Activated naive CD4-positive, alpha-beta T cell treated with anti-CD3 and anti-CD28 coated beads, Interleukin-2, amount 50 U/mL, for 24 hours (primary cell): Measurements from ENCODE around the gene CABLES1.
"Not testable (repeated sequence)": the region's sequence is repeated elsewhere in the genome, so short reads cannot be mapped to it uniquely, and the experiment has no call there.

Experiments used
- H3K27ac Mint-ChIP-seq: one replicate; pipeline ENCODE4 v1.8.0; 2021; ENCODE audit warnings: mild to moderate bottlenecking, mixed read lengths
- H3K27me3 Mint-ChIP-seq: one replicate; pipeline ENCODE4 v1.8.0; 2021; ENCODE audit warnings: mixed read lengths
- H3K36me3 Mint-ChIP-seq: one replicate; pipeline ENCODE4 v1.8.0; 2021; ENCODE audit warnings: mixed read lengths
- H3K4me1 Mint-ChIP-seq: one replicate; pipeline ENCODE4 v1.8.0; 2021; ENCODE audit warnings: mixed read lengths
- H3K4me3 Mint-ChIP-seq: one replicate; pipeline ENCODE4 v1.8.0; 2021; ENCODE audit warnings: mild to moderate bottlenecking, mixed read lengths
- H3K9me3 Mint-ChIP-seq: one replicate; pipeline ENCODE4 v1.8.0; 2021; ENCODE audit warnings: mixed read lengths

Gene CABLES1

DNA sequence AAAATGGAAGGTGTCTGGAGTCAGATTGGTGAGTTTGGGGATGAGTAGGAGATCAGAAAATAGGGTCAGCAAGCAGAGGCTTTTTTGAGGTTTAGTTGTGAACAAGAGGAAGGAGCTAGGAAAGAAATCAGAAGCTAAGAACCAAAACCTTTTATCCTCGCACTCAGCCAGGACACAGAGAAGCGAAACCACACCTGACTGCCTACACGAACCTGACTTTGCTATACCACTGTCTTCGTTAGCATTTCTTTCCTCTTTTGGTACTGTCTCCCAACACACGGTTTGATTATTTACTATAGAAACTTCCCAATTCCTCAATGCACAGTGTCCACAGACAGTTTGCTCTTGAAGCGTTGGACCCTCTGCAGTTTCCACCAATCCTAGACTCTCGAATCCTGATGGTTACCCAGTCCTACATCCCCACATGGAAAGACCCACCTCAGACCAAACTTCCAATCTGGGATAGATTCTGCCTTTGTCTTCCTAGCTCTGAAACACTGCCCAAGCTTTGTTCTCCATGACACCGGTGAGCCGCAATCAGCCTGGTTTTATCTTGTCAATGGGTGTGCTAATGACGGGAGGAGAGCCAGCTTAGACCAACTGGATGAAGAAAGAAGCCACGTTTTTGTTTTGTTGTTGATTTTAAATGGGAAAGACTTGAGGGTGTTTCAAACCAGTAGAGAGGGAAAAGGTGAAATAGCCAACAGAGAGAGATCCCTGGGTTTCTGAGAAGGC is 137.4 kb downstream of the CABLES1 start:
- Mint-ChIP-seq H3K4me3 (no peak overlapping the region), H3K4me1 (peaks cover 18% of the 10 kb centered on the region), H3K27ac (no peak overlapping the region), H3K9me3 (peaks cover 8% of the 10 kb centered on the region), H3K27me3 (no peaks in the 10 kb centered on the region), H3K36me3 (peaks cover 18% of the 10 kb centered on the region)

DNA sequence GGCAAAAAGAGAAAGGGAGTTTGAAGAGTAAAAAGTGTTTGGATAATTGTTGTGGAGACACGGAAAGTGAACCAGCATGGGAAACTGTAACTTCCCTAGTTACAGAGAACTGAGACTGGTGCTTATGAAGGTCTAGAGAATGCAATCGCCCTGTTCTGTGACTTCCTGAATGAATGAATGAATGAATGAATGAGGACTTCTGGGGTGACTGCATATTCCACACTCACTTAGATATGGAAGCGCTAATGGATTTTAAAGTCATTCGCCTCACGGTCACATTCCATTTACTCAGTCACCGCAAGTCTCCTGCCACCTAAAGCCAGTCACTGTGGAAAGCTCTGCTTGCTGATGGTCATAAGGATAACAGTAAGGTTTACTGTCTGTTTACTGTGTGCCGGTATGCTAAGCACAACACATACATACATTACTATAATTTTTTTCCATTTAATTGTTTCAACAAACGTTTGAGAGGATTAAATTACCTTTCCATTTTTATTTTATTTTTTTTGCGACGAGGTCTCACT is 138.2 kb downstream of the CABLES1 start:
- Mint-ChIP-seq H3K27ac (no peak overlapping the region), H3K9me3 (peaks cover 8% of the 10 kb centered on the region), H3K4me3 (no peak overlapping the region), H3K27me3 (no peaks in the 10 kb centered on the region), H3K36me3 (peaks cover 19% of the 10 kb centered on the region), H3K4me1 (peaks cover 9% of the 10 kb centered on the region)

DNA sequence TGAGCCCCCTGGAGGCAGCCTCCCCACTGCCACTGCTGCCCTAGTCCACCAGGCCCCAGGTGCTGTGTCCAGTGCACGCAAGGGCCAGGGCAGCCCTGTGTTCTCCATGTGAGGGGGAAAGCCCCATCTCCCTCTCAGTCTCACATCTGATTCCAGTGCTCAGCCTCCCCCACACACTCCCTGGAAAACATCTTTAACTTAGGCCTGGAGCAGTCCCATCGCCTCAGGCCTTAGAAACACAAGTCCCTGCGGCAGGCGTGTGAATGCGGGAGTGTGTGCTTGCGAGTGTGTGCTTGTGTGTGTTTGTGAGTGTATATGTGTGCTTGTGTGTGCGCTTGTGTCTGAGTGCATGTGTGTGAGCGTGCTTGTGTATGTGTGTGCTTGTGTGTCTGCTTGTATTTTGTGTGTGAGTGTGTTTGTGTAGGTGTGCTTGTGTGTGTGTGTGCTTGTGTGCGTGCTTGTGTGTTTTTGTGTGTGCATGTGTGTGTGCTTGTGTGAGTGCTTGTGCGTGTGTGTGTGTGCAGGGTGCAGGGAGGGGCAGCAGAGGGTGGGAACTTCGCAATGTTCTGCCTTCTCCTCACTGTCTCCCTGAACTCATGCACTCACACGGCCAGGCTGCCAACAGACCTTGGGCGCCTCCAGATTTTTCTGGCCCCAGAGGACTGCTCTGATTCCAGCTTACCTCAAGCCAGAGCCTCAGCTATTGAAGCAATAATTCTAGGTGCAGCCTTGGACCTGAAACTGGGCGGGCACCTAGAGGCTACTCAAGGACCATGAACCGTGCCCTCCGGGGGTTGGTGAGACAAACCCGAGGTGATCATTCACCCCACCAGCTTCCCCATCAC is 139.6 kb downstream of the CABLES1 start:
- H3K36me3 Mint-ChIP-seq, result peaks cover 13% of the 10 kb centered on the region
- H3K27me3 Mint-ChIP-seq, result no peaks in the 10 kb centered on the region
- H3K4me1 Mint-ChIP-seq, result no peaks in the 10 kb centered on the region
- no peak overlapping the region for H3K4me3 Mint-ChIP-seq
- no peaks in the 10 kb centered on the region for H3K9me3 Mint-ChIP-seq
- no peak overlapping the region for H3K27ac Mint-ChIP-seq

DNA sequence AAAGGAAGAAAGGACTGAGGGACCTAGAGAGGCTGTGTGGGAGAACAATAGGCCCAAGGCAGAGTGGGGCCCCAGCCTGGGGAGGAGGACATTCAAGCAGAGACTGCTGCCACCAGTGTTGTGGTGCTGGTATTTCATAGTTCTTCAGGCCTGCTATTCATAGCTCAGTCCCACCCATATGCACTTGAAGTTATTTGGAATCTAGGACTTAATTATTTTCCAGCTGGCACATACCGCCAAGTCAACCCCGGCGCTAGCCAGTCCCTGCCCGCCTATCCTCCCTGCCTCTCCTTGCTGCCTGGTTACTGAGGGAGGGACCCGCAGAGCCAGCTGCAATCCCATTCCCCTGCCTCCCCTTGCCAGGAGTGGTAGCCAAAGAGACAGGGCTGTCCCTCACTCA is 141.2 kb downstream of the CABLES1 start:
- H3K4me1 Mint-ChIP-seq, result no peaks in the 10 kb centered on the region
- H3K36me3 Mint-ChIP-seq, result peaks cover 13% of the 10 kb centered on the region
- no peaks in the 10 kb centered on the region for H3K27me3 Mint-ChIP-seq
- no peak overlapping the region for H3K4me3 Mint-ChIP-seq
- H3K27ac Mint-ChIP-seq, result no peak overlapping the region
- H3K9me3 Mint-ChIP-seq, result no peaks in the 10 kb centered on the region

DNA sequence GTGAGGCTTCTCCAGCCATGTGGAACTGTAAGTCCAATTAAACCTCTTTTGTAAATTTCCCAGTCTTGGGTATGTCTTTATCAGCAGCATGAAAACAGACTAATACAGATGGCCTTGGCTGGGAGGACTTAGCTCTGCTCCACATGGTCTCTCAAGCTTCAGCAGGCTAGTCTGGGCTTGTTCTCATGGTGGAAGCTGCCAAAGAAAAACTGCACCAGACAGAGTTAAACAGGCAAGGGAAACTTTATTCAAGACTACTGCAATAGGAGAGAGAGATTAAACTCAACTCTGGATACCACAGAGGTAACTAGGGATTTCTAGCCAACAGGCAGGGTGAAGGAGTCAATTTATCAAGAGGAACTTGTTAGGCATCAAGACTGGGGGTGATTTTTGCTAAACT is 142.1 kb downstream of the CABLES1 start:
- no peak overlapping the region for H3K4me3 Mint-ChIP-seq
- peaks cover 13% of the 10 kb centered on the region for H3K36me3 Mint-ChIP-seq
- H3K27me3 Mint-ChIP-seq, result no peaks in the 10 kb centered on the region

DNA sequence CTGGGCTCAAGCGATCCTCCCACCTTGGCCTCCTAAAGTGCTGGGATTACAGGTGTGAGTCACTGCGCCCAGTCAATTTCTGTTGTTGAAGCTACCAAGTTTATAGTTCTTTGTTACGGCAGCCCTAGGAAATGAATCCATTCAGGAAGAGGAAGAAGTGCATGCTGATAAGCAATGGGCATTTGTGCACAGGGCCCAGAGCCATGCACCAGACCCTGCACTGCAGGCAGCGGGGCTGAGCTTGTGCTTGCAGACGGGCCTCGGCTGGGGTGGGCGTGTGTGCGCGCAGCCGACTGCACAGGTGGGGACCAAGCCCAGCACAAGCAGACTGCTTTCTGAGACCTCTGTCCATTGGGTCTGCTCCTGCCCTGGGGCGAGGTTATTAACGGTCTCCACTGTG is 144.6 kb downstream of the CABLES1 start:
- H3K4me3 Mint-ChIP-seq, result no peak overlapping the region
- no peaks in the 10 kb centered on the region for H3K27me3 Mint-ChIP-seq
- H3K9me3 Mint-ChIP-seq, result no peaks in the 10 kb centered on the region
- peaks cover 12% of the 10 kb centered on the region for H3K36me3 Mint-ChIP-seq
- H3K27ac Mint-ChIP-seq, result no peak overlapping the region
- H3K4me1 Mint-ChIP-seq, result peaks cover 11% of the 10 kb centered on the region

More for the DNA sequence above, 142.1 kb downstream of the CABLES1 start:
- Mint-ChIP-seq H3K9me3 (no peaks in the 10 kb centered on the region), H3K27ac (no peak overlapping the region), H3K4me1 (no peaks in the 10 kb centered on the region)

DNA sequence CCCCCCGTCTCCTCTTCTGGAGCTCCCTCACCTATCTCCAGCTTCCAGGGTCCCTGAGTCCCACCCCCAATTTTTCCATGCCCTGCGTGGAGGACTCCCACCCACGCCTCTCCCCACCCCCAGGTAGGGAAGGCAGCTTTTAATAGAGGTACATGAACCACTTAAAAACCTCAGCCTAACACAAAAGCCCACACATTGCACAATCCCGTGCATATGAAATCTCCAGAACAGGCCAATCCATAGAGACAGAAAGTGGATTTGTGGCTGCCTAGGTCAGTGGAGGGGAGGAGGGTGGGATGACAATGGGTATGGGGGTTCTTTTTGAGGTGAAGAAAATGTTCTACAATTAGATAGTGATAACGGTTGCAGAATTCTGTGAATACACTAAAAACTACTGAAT is 145.6 kb downstream of the CABLES1 start:
- H3K4me3 Mint-ChIP-seq, result no peak overlapping the region
- no peaks in the 10 kb centered on the region for H3K9me3 Mint-ChIP-seq
- no peak overlapping the region for H3K27ac Mint-ChIP-seq
- no peaks in the 10 kb centered on the region for H3K27me3 Mint-ChIP-seq
- peaks cover 15% of the 10 kb centered on the region for H3K4me1 Mint-ChIP-seq
- H3K36me3 Mint-ChIP-seq, result peaks cover 10% of the 10 kb centered on the region

DNA sequence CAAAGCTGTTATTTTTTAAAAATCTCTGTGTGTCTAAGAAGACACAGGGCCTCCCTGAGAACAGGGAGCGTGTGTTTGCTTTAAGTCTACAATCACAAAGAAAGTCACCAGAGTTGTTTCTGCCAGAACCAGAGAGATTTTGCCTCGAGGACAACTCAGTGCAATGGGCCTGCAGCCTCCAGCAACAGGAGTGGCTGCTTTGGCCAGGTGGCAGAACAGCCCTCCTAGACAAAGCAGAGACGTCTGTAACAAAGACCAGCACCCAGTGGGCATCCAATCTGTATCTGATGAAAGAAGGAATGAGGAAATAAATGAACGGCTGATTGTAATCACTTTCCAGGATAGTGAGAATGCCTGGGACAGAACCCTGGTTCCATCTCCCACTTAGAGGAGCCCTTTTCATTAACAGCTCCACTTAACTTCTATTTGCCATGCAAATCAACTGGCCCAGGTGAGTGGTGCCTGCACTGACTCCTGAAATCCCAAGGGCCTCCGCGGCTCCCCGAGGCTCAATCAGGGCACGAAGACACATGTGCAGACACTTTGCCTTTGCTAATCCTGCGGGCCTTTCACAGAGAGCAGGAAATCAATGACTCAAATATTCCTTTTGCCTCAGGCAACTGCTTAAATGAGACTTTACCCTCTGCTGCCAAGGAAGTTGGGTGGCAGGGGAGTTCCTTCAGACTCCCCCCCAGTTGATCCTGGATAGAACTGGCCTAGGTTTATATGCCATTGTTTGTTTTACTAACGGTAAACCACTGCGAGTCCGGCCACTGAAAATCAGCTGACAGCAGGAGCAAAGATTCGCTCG is 146.5 kb downstream of the CABLES1 start:
- H3K4me1 Mint-ChIP-seq, result peaks cover 15% of the 10 kb centered on the region
- H3K4me3 Mint-ChIP-seq, result no peak overlapping the region
- peak overlapping the region; percentile 30 for H3K27ac Mint-ChIP-seq
- H3K9me3 Mint-ChIP-seq, result no peaks in the 10 kb centered on the region
- no peaks in the 10 kb centered on the region for H3K27me3 Mint-ChIP-seq
- H3K36me3 Mint-ChIP-seq, result peaks cover 9% of the 10 kb centered on the region

DNA sequence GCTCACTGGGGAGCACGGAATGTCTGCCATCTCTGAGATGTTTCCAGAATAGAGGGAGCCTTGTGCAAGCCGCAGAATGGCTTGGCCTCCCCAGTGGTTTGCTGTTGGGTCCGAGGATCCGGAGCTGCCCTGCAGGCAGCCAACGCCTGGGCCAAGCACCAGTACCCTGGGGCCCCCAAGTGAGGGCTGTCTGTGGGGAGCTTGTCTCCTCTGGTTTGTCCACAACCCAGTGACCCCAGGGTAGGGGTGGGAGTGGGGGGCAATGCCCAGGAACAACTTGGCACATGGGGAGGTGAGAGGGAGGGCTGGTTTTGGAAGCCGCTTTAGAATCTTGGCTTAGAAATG is 147.1 kb downstream of the CABLES1 start:
- Mint-ChIP-seq H3K27ac (no peak overlapping the region), H3K36me3 (peaks cover 4% of the 10 kb centered on the region), H3K4me3 (no peak overlapping the region), H3K4me1 (peaks cover 15% of the 10 kb centered on the region), H3K9me3 (no peaks in the 10 kb centered on the region), H3K27me3 (no peaks in the 10 kb centered on the region)

DNA sequence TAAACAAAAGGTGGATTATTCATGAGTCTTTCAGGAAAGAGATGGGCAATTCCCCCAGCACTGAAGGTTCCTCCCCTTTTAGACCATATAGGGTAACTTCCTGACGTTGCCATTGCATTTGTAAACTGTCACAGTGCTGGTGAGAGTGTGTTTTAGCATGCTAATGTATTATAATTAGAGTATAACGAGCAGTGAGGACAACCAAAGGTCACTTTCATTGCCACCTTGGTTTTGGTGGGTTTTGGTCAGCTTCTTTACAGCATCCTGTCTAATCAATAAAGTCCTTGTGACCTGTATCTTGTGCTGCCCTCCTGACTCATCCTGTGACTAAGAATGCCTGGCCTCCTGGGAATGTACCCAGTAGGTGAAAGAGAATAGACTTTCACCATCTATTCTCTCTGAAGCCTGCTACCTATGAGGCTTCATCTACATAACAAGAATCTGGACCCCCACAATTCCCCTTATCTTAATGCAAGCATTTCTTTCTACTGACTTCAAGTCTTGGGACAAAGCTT is 148.7 kb downstream of the CABLES1 start:
- H3K9me3 Mint-ChIP-seq, result no peaks in the 10 kb centered on the region
- no peaks in the 10 kb centered on the region for H3K27me3 Mint-ChIP-seq
- no peak overlapping the region for H3K27ac Mint-ChIP-seq
- H3K4me1 Mint-ChIP-seq, result peaks cover 15% of the 10 kb centered on the region
- H3K36me3 Mint-ChIP-seq, result no peaks in the 10 kb centered on the region
- no peak overlapping the region for H3K4me3 Mint-ChIP-seq

DNA sequence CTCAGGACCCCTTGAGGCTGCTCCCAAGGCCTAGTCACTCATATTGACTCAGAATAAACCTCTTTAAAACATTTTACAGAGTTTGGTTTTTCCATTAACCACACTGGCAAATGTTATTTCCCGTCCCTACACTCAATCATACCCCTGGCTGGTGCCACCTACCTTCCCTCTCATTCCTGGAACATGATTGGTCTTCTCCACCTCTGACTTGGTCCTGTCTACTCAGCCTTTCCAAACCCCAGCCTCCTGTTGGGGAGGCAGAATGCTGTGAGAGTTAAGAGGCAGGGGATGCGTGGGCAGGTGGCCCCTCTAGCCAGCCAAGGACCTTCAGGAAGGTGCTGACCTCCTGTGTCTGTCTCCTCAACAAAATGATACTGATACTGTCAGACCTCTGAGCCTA is 149.3 kb downstream of the CABLES1 start:
- Mint-ChIP-seq H3K4me3 (no peak overlapping the region), H3K4me1 (peaks cover 15% of the 10 kb centered on the region), H3K9me3 (no peaks in the 10 kb centered on the region), H3K27ac (peak overlapping the region; percentile 52), H3K27me3 (no peaks in the 10 kb centered on the region), H3K36me3 (no peaks in the 10 kb centered on the region)

DNA sequence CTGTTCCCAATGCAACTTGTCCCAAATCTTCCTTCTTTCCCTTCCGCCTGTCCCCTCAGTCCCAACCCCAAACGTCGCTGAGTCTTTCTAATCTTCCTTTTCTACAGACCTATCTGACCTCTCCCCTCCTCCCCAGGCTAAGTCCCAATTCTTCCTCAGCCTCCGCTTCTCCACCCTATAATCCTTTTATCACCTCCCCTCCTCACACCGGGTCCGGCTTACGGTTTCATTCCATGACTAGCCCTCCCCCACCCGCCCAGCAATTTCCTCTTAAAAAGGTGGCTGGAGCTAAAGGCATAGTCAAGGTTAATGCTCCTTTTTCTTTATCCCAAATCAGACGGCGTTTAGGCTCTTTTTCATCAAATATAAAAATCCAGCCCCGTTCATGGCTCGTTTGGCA is 150.3 kb downstream of the CABLES1 start:
- H3K27ac Mint-ChIP-seq, H3K36me3 Mint-ChIP-seq: not testable (repeated sequence)

DNA sequence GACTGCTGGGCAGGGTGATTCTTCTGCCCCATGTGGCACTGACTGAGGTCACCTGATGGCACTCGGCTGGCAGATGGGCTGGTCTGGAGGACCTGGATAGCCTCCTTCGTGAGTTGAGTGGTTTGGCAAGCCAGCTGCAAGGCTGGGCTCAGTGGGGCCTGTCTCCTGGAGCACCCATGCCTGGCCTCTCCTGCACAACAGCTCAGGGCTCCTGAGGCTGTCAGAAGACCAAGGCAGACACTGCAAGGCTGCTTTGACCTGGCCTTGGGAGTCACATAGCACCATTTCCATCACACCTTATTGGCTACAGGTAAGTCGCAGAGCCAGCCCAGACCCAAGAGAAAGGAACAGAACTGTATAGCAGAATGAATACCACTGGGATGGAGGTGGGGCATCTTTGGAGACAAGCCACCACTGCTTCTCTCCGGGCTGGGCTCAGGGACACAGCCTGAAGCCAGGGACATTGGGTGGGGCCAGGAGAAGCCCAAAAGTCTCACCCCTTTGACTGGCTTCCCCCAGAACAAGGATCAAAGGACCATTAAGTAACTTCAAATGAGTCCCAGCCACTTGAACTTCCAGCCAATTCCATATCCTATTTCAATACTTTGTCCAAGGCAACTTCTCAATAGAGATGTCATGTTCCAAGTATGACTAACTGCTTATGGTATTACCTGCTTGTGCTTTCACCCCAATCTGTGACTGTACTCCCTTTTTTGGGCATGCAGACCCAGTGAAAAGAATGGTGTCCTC is 156.3 kb downstream of the CABLES1 start:
- Mint-ChIP-seq H3K4me1 (no peaks in the 10 kb centered on the region), H3K36me3 (no peaks in the 10 kb centered on the region), H3K27ac (no peak overlapping the region), H3K4me3 (no peak overlapping the region), H3K9me3 (no peaks in the 10 kb centered on the region), H3K27me3 (no peaks in the 10 kb centered on the region)

More for the DNA sequence above, 150.3 kb downstream of the CABLES1 start:
- H3K4me1 Mint-ChIP-seq, result peaks cover 15% of the 10 kb centered on the region
- H3K27me3 Mint-ChIP-seq, H3K4me3 Mint-ChIP-seq, H3K9me3 Mint-ChIP-seq: not testable (repeated sequence)

DNA sequence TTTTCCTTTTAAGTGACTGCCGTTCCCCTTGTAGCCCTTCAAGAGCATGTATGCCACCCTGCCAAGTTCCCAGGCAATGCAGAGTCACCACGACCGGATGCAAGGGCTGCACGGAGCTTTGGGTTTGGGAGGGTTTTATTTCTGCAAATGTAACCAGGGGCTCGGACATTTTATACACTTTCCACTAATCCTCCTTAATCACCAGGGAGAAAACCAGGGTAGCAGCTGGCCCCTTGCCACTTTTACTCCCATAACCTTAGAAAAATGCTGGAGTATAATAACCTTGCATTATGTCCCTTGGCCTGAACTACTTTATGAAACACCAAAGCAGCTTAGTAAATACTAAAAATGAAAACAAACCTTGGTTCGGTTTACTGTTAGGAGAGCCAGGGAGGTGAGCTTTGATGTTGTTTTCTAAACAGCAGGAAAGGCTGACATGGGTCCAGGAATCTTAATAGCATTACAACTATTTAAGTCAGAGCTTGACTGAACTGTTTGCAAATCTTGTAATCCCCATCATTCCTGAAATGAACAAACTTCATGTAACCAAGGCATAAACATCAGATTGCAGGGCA is 165.0 kb downstream of the CABLES1 start:
- no peaks in the 10 kb centered on the region for H3K27me3 Mint-ChIP-seq
- H3K9me3 Mint-ChIP-seq, result no peaks in the 10 kb centered on the region
- no peaks in the 10 kb centered on the region for H3K4me1 Mint-ChIP-seq
- H3K36me3 Mint-ChIP-seq, result no peaks in the 10 kb centered on the region
- H3K27ac Mint-ChIP-seq, result no peak overlapping the region
- no peak overlapping the region for H3K4me3 Mint-ChIP-seq
